CD4-positive, alpha-beta memory T cell (primary cell): ENCODE results near the gene CPPED1. TPM values are rescaled to one million over a fixed set of nuclear protein-coding genes. Genes with fewer than 3 reads are reported as not detected.

Source experiments
- CTCF ChIA-PET: fragments of 350-600 bp; sonication (Branson Sonifier 250); formaldehyde crosslinking; loops from one replicate; lab custom pipeline; 2021; ENCODE audit warnings: inconsistent platforms; ENCODE audit not compliant: partially characterized antibody; lab: Charles Lee
- POLR2A ChIA-PET: fragments of 350-600 bp; sonication (Branson Sonifier 250); formaldehyde crosslinking; loops from one replicate; lab custom pipeline; 2021; ENCODE audit not compliant: partially characterized antibody; lab: Charles Lee
- DNase-seq, 5 donors: peaks; one replicate each; pipeline versions ENCODE4 v3.0.0 to v3.0.0-alpha.2; 2020 to 2022; ENCODE audit warnings: mixed read lengths in 1 of 5
- H3K27ac ChIP-seq: one replicate; pipeline ENCODE4 v1.7.0; 2013; ENCODE audit warnings: low read depth, low read length
- H3K27me3 ChIP-seq: 2 replicates; pipeline ENCODE4 v1.7.0; 2013; ENCODE audit warnings: mild to moderate bottlenecking, low read length, moderate library complexity; ENCODE audit not compliant: insufficient read depth
- H3K36me3 ChIP-seq: 2 replicates; pipeline ENCODE4 v1.7.0; 2013; ENCODE audit warnings: mild to moderate bottlenecking, low read length, moderate library complexity; ENCODE audit not compliant: insufficient read depth
- H3K4me1 ChIP-seq: 2 replicates; pipeline ENCODE4 v1.7.0; 2013; ENCODE audit warnings: mild to moderate bottlenecking, low read length, moderate library complexity; ENCODE audit not compliant: insufficient read depth
- H3K4me3 ChIP-seq, 2 donors: one replicate each; pipeline ENCODE4 v1.7.0; 2013; ENCODE audit warnings: low read length in 2 of 2, mild to moderate bottlenecking in 1 of 2
- H3K9me3 ChIP-seq, 2 donors: one replicate each; pipeline ENCODE4 v1.7.0; 2013; ENCODE audit warnings: low read length in 2 of 2, control low read depth in 1 of 2; ENCODE audit not compliant: control insufficient read depth in 1 of 2
- H3K27ac Mint-ChIP-seq, 7 donors: one replicate each; pipeline ENCODE4 v1.8.0; 2020 to 2021; ENCODE audit warnings: mixed read lengths in 7 of 7, mild to moderate bottlenecking in 6 of 7, inconsistent platforms in 3 of 7, moderate library complexity in 3 of 7
- H3K27me3 Mint-ChIP-seq, 2 donors: one replicate each; pipeline ENCODE4 v1.8.0; 2020 to 2021; ENCODE audit warnings: mixed read lengths in 2 of 2
- H3K36me3 Mint-ChIP-seq, 2 donors: one replicate each; pipeline ENCODE4 v1.8.0; 2020 to 2021; ENCODE audit warnings: mixed read lengths in 2 of 2, inconsistent platforms in 1 of 2, mild to moderate bottlenecking in 1 of 2
- H3K4me1 Mint-ChIP-seq, 4 donors: one replicate each; pipeline ENCODE4 v1.8.0; 2020 to 2021; ENCODE audit warnings: mixed read lengths in 4 of 4, mild to moderate bottlenecking in 1 of 4
- H3K4me3 Mint-ChIP-seq, 8 donors: one replicate each; pipeline ENCODE4 v1.8.0; 2020 to 2021; ENCODE audit warnings: mixed read lengths in 8 of 8, mild to moderate bottlenecking in 7 of 8, moderate library complexity in 6 of 8, inconsistent platforms in 3 of 8
- H3K9me3 Mint-ChIP-seq, 8 donors: one replicate each; pipeline ENCODE4 v1.8.0; 2020 to 2021; ENCODE audit warnings: mixed read lengths in 8 of 8, mild to moderate bottlenecking in 5 of 8, inconsistent platforms in 3 of 8, moderate library complexity in 1 of 8
- intact Hi-C: fragments of 100-400 bp; cut with micrococcal nuclease; formaldehyde crosslinking; loops from one replicate; pipeline ENCODE4 v1.15.1; 2023
- polyA plus RNA-seq, 2 donors: library from polyadenylated mRNA; unstranded; fragments of 300-500 nt; fragmentation: Illumina TruSeq; gene quantifications; one replicate each; pipeline ENCODE4 v1.2.3, GENCODE V29; 2021
- total RNA-seq, 2 experiments: library from RNA; stranded (reverse); gene quantifications; one replicate each; pipeline ENCODE4 v1.2.3, GENCODE V29; 2021

CPPED1 gene
- total and polyA plus RNA-seq, 4 experiments from 2014 or later: 7.6 to 12.2 (median 8.9) TPM

- POLR2A ChIA-PET: no interaction called here
- peaks cover 0 to 3% (median 0%) of the 10 kb centered on the region in 8 donors for H3K9me3 Mint-ChIP-seq
- intact Hi-C loops: no loop called here
Measured at GRCh38 chr16:12625716-12626115, 178.0 kb downstream of the CPPED1 start.

DNA sequence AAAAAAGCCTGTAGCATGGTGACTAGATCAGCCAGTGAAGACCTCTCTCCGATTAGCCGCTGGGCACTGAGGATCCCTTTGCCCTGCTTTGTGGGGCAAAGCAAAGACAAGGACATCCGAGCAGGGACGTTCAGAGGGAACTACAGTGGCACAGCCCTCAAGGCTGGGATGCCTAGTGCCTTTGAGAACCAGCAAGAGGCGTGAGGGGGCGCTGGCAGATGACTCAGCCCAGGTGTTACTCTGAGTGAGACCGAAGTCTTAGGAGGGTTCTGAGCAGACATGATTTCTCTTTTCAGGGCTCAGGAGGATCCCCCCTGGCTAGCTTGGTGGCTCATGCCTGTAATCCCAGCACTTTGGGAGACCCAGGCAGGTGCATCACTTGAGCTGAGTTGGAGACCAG is 178.6 kb downstream of the CPPED1 start:
- H3K27ac Mint-ChIP-seq: no peak overlapping the region

More at GRCh38 chr16:12625716-12626115, 178.0 kb downstream of the CPPED1 start:
- H3K27me3 ChIP-seq: no peaks in the 10 kb centered on the region
- Mint-ChIP-seq H3K4me3 (no peak overlapping the region), H3K36me3 (no peaks in the 10 kb centered on the region), H3K27me3 (peaks cover 4 to 6% of the 10 kb centered on the region in 2 donors), H3K27ac (no peak overlapping the region), H3K4me1 (no peaks in the 10 kb centered on the region)
- H3K27ac ChIP-seq: no peak overlapping the region
- no peak overlapping the region for H3K4me3 ChIP-seq
- no peaks in the 10 kb centered on the region for H3K4me1 ChIP-seq
- no peaks in the 10 kb centered on the region for H3K36me3 ChIP-seq
- no peak for DNase-seq
- H3K9me3 ChIP-seq: no peaks in the 10 kb centered on the region
- CTCF ChIA-PET: no interaction called here

DNA sequence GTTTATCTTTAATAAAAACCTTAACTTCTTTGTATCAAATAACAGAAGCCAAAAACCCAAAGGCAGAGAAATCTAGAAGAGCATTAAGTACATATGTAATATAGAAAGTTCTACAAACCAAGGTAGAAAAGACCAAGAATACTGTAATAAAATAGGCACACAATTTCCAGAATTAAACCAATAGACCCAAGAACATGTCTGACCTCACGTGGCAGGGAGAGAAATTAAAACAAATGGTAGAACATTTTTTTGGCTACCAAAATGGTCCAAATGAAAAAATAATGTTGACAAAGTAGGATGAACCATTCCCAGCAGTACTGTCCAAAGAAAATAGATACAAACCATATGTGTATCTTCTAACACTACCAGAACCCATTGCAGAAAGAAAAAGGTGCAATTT is 183.5 kb downstream of the CPPED1 start:
- Histone ChIP-seq H3K27ac (no peak overlapping the region), H3K4me1 (no peaks in the 10 kb centered on the region), H3K4me3 (no peak overlapping the region), H3K9me3 (no peaks in the 10 kb centered on the region), H3K27me3 (no peaks in the 10 kb centered on the region), H3K36me3 (no peaks in the 10 kb centered on the region)
- H3K27ac Mint-ChIP-seq: peak overlapping the region in 1 of 7 donors; percentile 54
- no peaks in the 10 kb centered on the region for H3K36me3 Mint-ChIP-seq
- H3K4me1 Mint-ChIP-seq: no peaks in the 10 kb centered on the region
- H3K27me3 Mint-ChIP-seq: peaks cover 2% of the 10 kb centered on the region in 2 donors
- intact Hi-C loops: no loop called here
- no peak overlapping the region for H3K4me3 Mint-ChIP-seq
- DNase-seq: no peak
- ChIA-PET CTCF (no interaction called here), POLR2A (no interaction called here)
- H3K9me3 Mint-ChIP-seq: no peaks in the 10 kb centered on the region

More for the DNA sequence above, 178.6 kb downstream of the CPPED1 start:
- Mint-ChIP-seq H3K9me3 (no peaks in the 10 kb centered on the region), H3K4me1 (no peaks in the 10 kb centered on the region), H3K4me3 (no peak overlapping the region), H3K36me3 (no peaks in the 10 kb centered on the region), H3K27me3 (peaks cover 2 to 4% of the 10 kb centered on the region in 2 donors)
- H3K27me3 ChIP-seq: no peaks in the 10 kb centered on the region
- H3K4me1 ChIP-seq: no peaks in the 10 kb centered on the region
- CTCF ChIA-PET: no interaction called here
- POLR2A ChIA-PET: no interaction called here
- H3K9me3 ChIP-seq: no peaks in the 10 kb centered on the region
- H3K4me3 ChIP-seq: no peak overlapping the region
- H3K36me3 ChIP-seq: no peaks in the 10 kb centered on the region
- intact Hi-C loops: no loop called here
- H3K27ac ChIP-seq: no peak overlapping the region
- no peak for DNase-seq

GRCh38 chr16:12618515-12618914 is 185.2 kb downstream of the CPPED1 start:
- H3K27me3 Mint-ChIP-seq: peaks cover 2 to 5% of the 10 kb centered on the region in 2 donors
- no peak overlapping the region for H3K4me3 ChIP-seq
- H3K27ac Mint-ChIP-seq: no peak overlapping the region
- H3K36me3 Mint-ChIP-seq: no peaks in the 10 kb centered on the region
- H3K9me3 ChIP-seq: no peaks in the 10 kb centered on the region
- H3K36me3 ChIP-seq: no peaks in the 10 kb centered on the region
- ChIA-PET POLR2A (no interaction called here), CTCF (no interaction called here)
- H3K9me3 Mint-ChIP-seq: no peaks in the 10 kb centered on the region
- H3K4me3 Mint-ChIP-seq: no peak overlapping the region
- intact Hi-C loops: no loop called here
- no peaks in the 10 kb centered on the region for H3K27me3 ChIP-seq
- H3K27ac ChIP-seq: no peak overlapping the region
- H3K4me1 Mint-ChIP-seq: peaks cover 0 to 6% (median 1%) of the 10 kb centered on the region in 4 donors
- no peaks in the 10 kb centered on the region for H3K4me1 ChIP-seq
- DNase-seq: no peak

DNA sequence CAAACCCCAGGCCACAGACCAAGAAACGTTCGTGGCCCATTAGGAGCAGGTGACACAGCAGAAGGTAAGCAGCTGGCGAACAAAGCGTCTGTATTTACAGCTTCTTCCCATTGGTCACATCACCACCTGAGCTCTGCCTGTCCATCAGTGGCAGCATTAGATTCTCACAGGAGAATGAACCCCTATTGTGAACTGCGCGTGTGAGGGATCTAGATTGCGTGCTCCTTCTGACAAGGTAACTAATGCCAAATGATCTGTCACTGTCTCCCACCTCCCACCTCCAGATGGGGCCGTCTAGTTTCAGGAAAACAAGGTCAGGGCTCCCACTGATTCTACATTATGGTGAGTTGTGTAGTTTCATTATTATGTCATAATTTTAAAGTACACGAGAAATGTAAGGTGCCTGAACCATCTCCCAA is 186.3 kb downstream of the CPPED1 start:
- intact Hi-C loops: no loop called here
- DNase-seq: no peak

DNA sequence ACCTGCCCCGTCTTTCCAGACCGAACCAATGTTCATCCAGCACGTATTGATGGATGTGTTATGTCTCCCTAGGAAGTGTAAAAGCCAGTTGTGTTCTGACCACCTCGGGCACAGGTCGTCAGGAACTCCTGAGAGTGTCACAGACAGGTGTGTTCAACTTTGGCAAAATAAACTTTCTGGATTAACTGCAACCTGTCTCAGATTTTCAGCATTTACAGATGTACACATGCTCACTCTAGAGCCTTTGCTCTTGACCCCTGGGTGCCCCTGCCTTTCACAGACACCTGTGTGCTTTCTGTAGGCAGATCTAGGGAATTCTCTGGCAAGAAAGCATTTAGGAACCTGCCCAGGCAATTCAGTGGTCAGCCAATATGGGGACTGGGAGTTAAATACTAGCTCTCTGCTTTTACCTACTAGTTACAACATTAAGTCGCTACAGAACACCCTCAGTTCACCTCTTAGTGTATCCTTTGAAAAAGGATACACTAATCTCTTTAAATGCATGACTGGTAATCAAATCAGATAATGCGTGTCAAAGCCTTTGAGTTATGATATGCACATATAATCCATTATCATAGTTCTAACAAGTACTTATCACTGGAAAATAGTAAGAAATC is 188.9 kb downstream of the CPPED1 start:
- peaks cover 0 to 3% (median 0%) of the 10 kb centered on the region in 8 donors for H3K9me3 Mint-ChIP-seq
- ChIA-PET CTCF (no interaction called here), POLR2A (no interaction called here)
- peaks cover 3 to 5% of the 10 kb centered on the region in 2 donors for H3K27me3 Mint-ChIP-seq
- H3K36me3 Mint-ChIP-seq: no peaks in the 10 kb centered on the region
- no peak overlapping the region for H3K27ac Mint-ChIP-seq
- H3K4me1 Mint-ChIP-seq: peaks cover 0 to 14% (median 2%) of the 10 kb centered on the region in 4 donors
- H3K4me3 Mint-ChIP-seq: no peak overlapping the region
- H3K27ac ChIP-seq: no peak overlapping the region
- peaks cover 4% of the 10 kb centered on the region for H3K4me1 ChIP-seq
- no peaks in the 10 kb centered on the region for H3K9me3 ChIP-seq
- no peaks in the 10 kb centered on the region for H3K27me3 ChIP-seq
- DNase-seq: no peak
- no peak overlapping the region for H3K4me3 ChIP-seq
- intact Hi-C loops: no loop called here
- H3K36me3 ChIP-seq: no peaks in the 10 kb centered on the region

More for the DNA sequence above, 186.3 kb downstream of the CPPED1 start:
- POLR2A ChIA-PET: no interaction called here
- Mint-ChIP-seq H3K36me3 (no peaks in the 10 kb centered on the region), H3K9me3 (no peaks in the 10 kb centered on the region), H3K4me3 (no peak overlapping the region), H3K27ac (peak overlapping the region in 1 of 7 donors; percentile 36), H3K27me3 (peaks cover 2 to 5% of the 10 kb centered on the region in 2 donors), H3K4me1 (peaks cover 0 to 14% (median 2%) of the 10 kb centered on the region in 4 donors)
- no peaks in the 10 kb centered on the region for H3K27me3 ChIP-seq
- no peaks in the 10 kb centered on the region for H3K9me3 ChIP-seq
- H3K36me3 ChIP-seq: no peaks in the 10 kb centered on the region
- CTCF ChIA-PET: no interaction called here
- no peak overlapping the region for H3K27ac ChIP-seq
- H3K4me3 ChIP-seq: no peak overlapping the region
- peaks cover 4% of the 10 kb centered on the region for H3K4me1 ChIP-seq

DNA sequence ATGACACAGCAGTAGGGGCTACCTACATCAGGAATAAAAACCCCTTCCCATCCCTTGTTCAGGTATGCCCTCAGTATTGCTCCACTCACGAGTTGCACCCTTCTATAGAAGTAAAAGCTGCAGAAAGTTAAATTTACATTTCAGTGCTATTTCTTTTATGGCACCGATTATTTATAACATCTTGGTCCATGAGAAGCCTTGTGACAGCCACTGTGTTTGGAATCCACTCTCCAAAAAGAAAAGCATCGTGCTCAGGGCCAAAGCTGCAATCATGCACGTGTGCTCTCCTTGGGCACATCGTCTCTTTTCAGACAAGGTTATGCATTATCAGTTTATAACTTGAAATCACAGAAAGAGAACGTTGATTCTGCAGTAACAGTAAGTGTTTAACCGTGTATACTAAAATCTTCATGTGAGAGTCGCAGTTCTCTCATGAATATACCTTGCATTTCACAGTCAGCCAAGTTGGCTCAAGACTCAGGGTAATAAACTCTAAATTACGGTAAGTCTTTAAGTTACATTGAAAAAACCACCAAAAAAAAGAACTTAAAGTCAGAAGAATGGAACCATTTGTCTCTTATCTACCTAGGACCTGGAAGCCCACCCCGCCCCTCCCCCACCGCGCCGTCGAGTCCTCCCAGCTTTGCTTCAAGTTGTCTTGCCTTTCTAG is 189.6 kb downstream of the CPPED1 start:
- H3K9me3 Mint-ChIP-seq: peaks cover 0 to 4% (median 0%) of the 10 kb centered on the region in 8 donors
- H3K4me3 ChIP-seq: no peak overlapping the region
- peaks cover 4% of the 10 kb centered on the region for H3K4me1 ChIP-seq
- peaks cover 0 to 14% (median 2%) of the 10 kb centered on the region in 4 donors for H3K4me1 Mint-ChIP-seq
- no peaks in the 10 kb centered on the region for H3K9me3 ChIP-seq
- intact Hi-C loops: no loop called here
- CTCF ChIA-PET: no interaction called here
- peak overlapping the region in 2 of 8 donors; percentile 1 to 3 for H3K4me3 Mint-ChIP-seq
- H3K27ac ChIP-seq: no peak overlapping the region
- POLR2A ChIA-PET: no interaction called here
- no peak for DNase-seq
- H3K27me3 ChIP-seq: no peaks in the 10 kb centered on the region
- no peaks in the 10 kb centered on the region for H3K36me3 Mint-ChIP-seq
- peaks cover 3 to 6% of the 10 kb centered on the region in 2 donors for H3K27me3 Mint-ChIP-seq
- no peak overlapping the region for H3K27ac Mint-ChIP-seq
- no peaks in the 10 kb centered on the region for H3K36me3 ChIP-seq
